Measurements from ENCODE around the gene IKBKE.

The IKBKE gene

GRCh38 chr1:206429421-206429820 is 40.9 kb upstream of the IKBKE start:
- Histone ChIP-seq H3K27ac (no peak overlapping the region), H3K27me3 (ENCODE audit: control insufficient read depth, insufficient read depth, low read length) (no peaks in the 10 kb centered on the region), H3K4me1 (no peaks in the 10 kb centered on the region), H3K79me2 (no peaks in the 10 kb centered on the region), H2AFZ (no peak overlapping the region), H3K36me3 (ENCODE audit: control insufficient read depth, insufficient read depth, low read length) (no peaks in the 10 kb centered on the region), H3K9ac (no peak overlapping the region), H3K4me3 (ENCODE audit: low read depth, low read length) (no peak overlapping the region), H3K9me3 (ENCODE audit: control insufficient read depth, low read length) (no peaks in the 10 kb centered on the region), H3K4me2 (ENCODE audit: low read length) (no peak overlapping the region)
- no peak for TF ChIP-seq CTCF (IDR thresholded peaks at IDR 0.05)

GRCh38 chr1:206430031-206430983 is 40.0 kb upstream of the IKBKE start:
- no peak overlapping the region for H3K4me2 ChIP-seq (ENCODE audit: low read length)
- no peaks in the 10 kb centered on the region for H3K36me3 ChIP-seq (ENCODE audit: control insufficient read depth, insufficient read depth, low read length)
- TF ChIP-seq CTCF (IDR thresholded peaks at IDR 0.05) = no peak
- H3K4me1 ChIP-seq = no peaks in the 10 kb centered on the region
- H3K9ac ChIP-seq = no peak overlapping the region
- H3K9me3 ChIP-seq (ENCODE audit: control insufficient read depth, low read length) = no peaks in the 10 kb centered on the region
- no peaks in the 10 kb centered on the region for H3K79me2 ChIP-seq
- no peak overlapping the region for H3K4me3 ChIP-seq (ENCODE audit: low read depth, low read length)
- peak overlapping the region; percentile 56 for H3K27ac ChIP-seq
- no peaks in the 10 kb centered on the region for H3K27me3 ChIP-seq (ENCODE audit: control insufficient read depth, insufficient read depth, low read length)
- no peak overlapping the region for H2AFZ ChIP-seq

GRCh38 chr1:206435445-206435844 is 34.8 kb upstream of the IKBKE start:
- no peak overlapping the region for H3K4me2 ChIP-seq (ENCODE audit: low read length)
- H3K79me2 ChIP-seq = no peaks in the 10 kb centered on the region
- no peak overlapping the region for H3K9ac ChIP-seq
- no peak overlapping the region for H2AFZ ChIP-seq
- no peak for TF ChIP-seq CTCF (IDR thresholded peaks at IDR 0.05)
- H3K27ac ChIP-seq = no peak overlapping the region
- no peak overlapping the region for H3K4me3 ChIP-seq (ENCODE audit: low read depth, low read length)
- no peaks in the 10 kb centered on the region for H3K9me3 ChIP-seq (ENCODE audit: control insufficient read depth, low read length)
- no peaks in the 10 kb centered on the region for H3K27me3 ChIP-seq (ENCODE audit: control insufficient read depth, insufficient read depth, low read length)
- no peaks in the 10 kb centered on the region for H3K36me3 ChIP-seq (ENCODE audit: control insufficient read depth, insufficient read depth, low read length)
- H3K4me1 ChIP-seq = no peaks in the 10 kb centered on the region

- no peak overlapping the region for H2AFZ ChIP-seq
- no peak overlapping the region for H3K9ac ChIP-seq
- no peaks in the 10 kb centered on the region for H3K4me1 ChIP-seq
- no peak overlapping the region for H3K4me3 ChIP-seq (ENCODE audit: low read depth, low read length)
- no peaks in the 10 kb centered on the region for H3K9me3 ChIP-seq (ENCODE audit: control insufficient read depth, low read length)
- no peak overlapping the region for H3K27ac ChIP-seq
- TF ChIP-seq CTCF (IDR thresholded peaks at IDR 0.05) = no peak
- H3K4me2 ChIP-seq (ENCODE audit: low read length) = no peak overlapping the region
- H3K27me3 ChIP-seq (ENCODE audit: control insufficient read depth, insufficient read depth, low read length) = no peaks in the 10 kb centered on the region
- no peaks in the 10 kb centered on the region for H3K79me2 ChIP-seq
- no peaks in the 10 kb centered on the region for H3K36me3 ChIP-seq (ENCODE audit: control insufficient read depth, insufficient read depth, low read length)
Observed at GRCh38 chr1:206438554-206438953, 31.7 kb upstream of the IKBKE start.

- TF ChIP-seq CTCF (IDR thresholded peaks at IDR 0.05) = no peak
- Histone ChIP-seq H3K9ac (no peak overlapping the region), H3K4me2 (ENCODE audit: low read length) (no peak overlapping the region), H3K4me3 (ENCODE audit: low read depth, low read length) (no peak overlapping the region), H3K27me3 (ENCODE audit: control insufficient read depth, insufficient read depth, low read length) (no peaks in the 10 kb centered on the region), H3K4me1 (no peaks in the 10 kb centered on the region), H2AFZ (no peak overlapping the region), H3K79me2 (no peaks in the 10 kb centered on the region), H3K27ac (no peak overlapping the region), H3K9me3 (ENCODE audit: control insufficient read depth, low read length) (no peaks in the 10 kb centered on the region), H3K36me3 (ENCODE audit: control insufficient read depth, insufficient read depth, low read length) (no peaks in the 10 kb centered on the region)
Observed at GRCh38 chr1:206439205-206439604, 31.1 kb upstream of the IKBKE start.

Data from parathyroid adenoma (tissue), 2 donors.